Activated T-helper 1 cell treated with anti-CD3 and anti-CD28 coated beads, Interleukin-2, amount 50 U/mL, for 16 hours (primary cell): ENCODE measurements around the gene SDC3.
A peak's percentile ranks its signal among the peaks of the same experiment; 100 is the strongest.

Experiments used
- DNase-seq, 2 donors: peaks; one replicate each; pipeline ENCODE4 v3.0.0-alpha.2; 2020; ENCODE audit warnings: low read depth in 1 of 2, low spot score in 1 of 2

The SDC3 gene

GRCh38 chr1:30929135-30929889 lies 20.8 kb upstream of the SDC3 start:
- DNase-seq: no peak

- DNase-seq: no peak
Measured at GRCh38 chr1:30928789-30929134, 20.2 kb upstream of the SDC3 start.

GRCh38 chr1:30928171-30928570 lies 19.6 kb upstream of the SDC3 start:
- no peak for DNase-seq

GRCh38 chr1:30927448-30927847 lies 18.9 kb upstream of the SDC3 start:
- DNase-seq: no peak

- DNase-seq: no peak
Measured at GRCh38 chr1:30923597-30923996, 15.0 kb upstream of the SDC3 start.

GRCh38 chr1:30920827-30921226 lies 12.3 kb upstream of the SDC3 start:
- no peak for DNase-seq

- DNase-seq: no peak
Measured at GRCh38 chr1:30919025-30919881, 10.7 kb upstream of the SDC3 start.

GRCh38 chr1:30916296-30916695 lies 7.7 kb upstream of the SDC3 start:
- DNase-seq: no peak

GRCh38 chr1:30915491-30916230 lies 7.1 kb upstream of the SDC3 start:
- DNase-seq: no peak

GRCh38 chr1:30914931-30915330 lies 6.4 kb upstream of the SDC3 start:
- DNase-seq: no peak

GRCh38 chr1:30914587-30914922 lies 6.0 kb upstream of the SDC3 start:
- DNase-seq: no peak

- no peak for DNase-seq
Measured at GRCh38 chr1:30912913-30913652, 4.5 kb upstream of the SDC3 start.

GRCh38 chr1:30912224-30912623 lies 3.7 kb upstream of the SDC3 start:
- DNase-seq: no peak

GRCh38 chr1:30911059-30911954 lies 2.7 kb upstream of the SDC3 start:
- peak in 1 of 2 donors; percentile 20 for DNase-seq

GRCh38 chr1:30909365-30910068 lies 959 bp upstream of the SDC3 start:
- DNase-seq: no peak

GRCh38 chr1:30908316-30908695 lies 252 bp downstream of the SDC3 start:
- no peak for DNase-seq

GRCh38 chr1:30907481-30908315 lies 860 bp downstream of the SDC3 start:
- DNase-seq: no peak

GRCh38 chr1:30906631-30907441 lies 1.7 kb downstream of the SDC3 start:
- no peak for DNase-seq
